Endodermal cell (in vitro differentiated cells): Measurements from ENCODE around the gene ERMARD. TPM values are rescaled to one million over a fixed set of nuclear protein-coding genes. Genes with fewer than 3 reads are reported as not detected.

Experiments
- DNase-seq: peaks from one replicate; pipeline ENCODE4 v3.0.0-alpha.2; 2017
- H3K27ac ChIP-seq: 2 replicates; pipeline ENCODE4 v1.5.1; 2013; ENCODE audit warnings: mild to moderate bottlenecking, low read depth, low read length, moderate library complexity
- H3K27me3 ChIP-seq: 2 replicates; pipeline ENCODE4 v1.6.1; 2013; ENCODE audit warnings: mild to moderate bottlenecking, low read length, moderate library complexity; ENCODE audit not compliant: insufficient read depth, control insufficient read depth, poor library complexity, severe bottlenecking
- H3K36me3 ChIP-seq: 2 replicates; pipeline ENCODE4 v1.7.0; 2013; ENCODE audit warnings: mild to moderate bottlenecking, low read length, moderate library complexity; ENCODE audit not compliant: control insufficient read depth, insufficient read depth
- H3K4me1 ChIP-seq: one replicate; pipeline ENCODE4 v1.7.0; 2013; ENCODE audit warnings: low read length; ENCODE audit not compliant: control insufficient read depth, insufficient read depth
- H3K4me3 ChIP-seq: 2 replicates; pipeline ENCODE4 v1.5.1; 2013; ENCODE audit warnings: mild to moderate bottlenecking, low read length, moderate library complexity
- H3K9ac ChIP-seq: 2 replicates; pipeline ENCODE4 v1.6.1; 2013; ENCODE audit warnings: mild to moderate bottlenecking, low read length, moderate library complexity; ENCODE audit not compliant: poor library complexity, severe bottlenecking; ENCODE audit errors: extremely low read depth
- H3K9me3 ChIP-seq: 2 replicates; pipeline ENCODE4 v1.6.1; 2013; ENCODE audit warnings: mild to moderate bottlenecking, low read length, moderate library complexity; ENCODE audit not compliant: control insufficient read depth
- H3K27ac Mint-ChIP-seq: 2 replicates; pipeline ENCODE4 v1.8.0; 2020; ENCODE audit warnings: mixed read lengths
- H3K27me3 Mint-ChIP-seq: 2 replicates; pipeline ENCODE4 v1.8.0; 2021; ENCODE audit warnings: mild to moderate bottlenecking, mixed read lengths; ENCODE audit not compliant: insufficient read depth
- H3K36me3 Mint-ChIP-seq: 2 replicates; pipeline ENCODE4 v1.8.0; 2020; ENCODE audit warnings: low read depth, mixed read lengths
- H3K4me1 Mint-ChIP-seq: 2 replicates; pipeline ENCODE4 v1.8.0; 2020; ENCODE audit warnings: mixed read lengths
- H3K4me3 Mint-ChIP-seq: 2 replicates; pipeline ENCODE4 v1.8.0; 2020; ENCODE audit warnings: mild to moderate bottlenecking, moderate library complexity, mixed read lengths
- H3K9me3 Mint-ChIP-seq: 2 replicates; pipeline ENCODE4 v1.8.0; 2020; ENCODE audit warnings: mild to moderate bottlenecking, mixed read lengths
- WGBS, 2 experiments: methylation state at CpG; one replicate each; pipeline versions ENCODE4 v1.1.5 to v1.1.7; 2013; ENCODE audit warnings: missing lambda C conversion rate in 2 of 2, mixed read lengths in 1 of 2; ENCODE audit not compliant: insufficient coverage in 1 of 2, insufficient read length in 1 of 2; 5-methylcytosine and 5-hydroxymethylcytosine counted together
- total RNA-seq, 2 donors: library from RNA; stranded (reverse); fragmentation: NEBNext Ultra II Directional in 1 of 2; extraction: Animal tissue kit (Norgen Biotek cat#: 25700) in 1 of 2; gene quantifications; 2 replicates in 1 of 2; 3 replicates in 1 of 2; pipeline ENCODE4 v1.2.1, GENCODE V29; 2021
- TF ChIP-seq, protein P1 (sequence below): fragments of 200-600 bp; sonication (generic); conservative IDR thresholded peaks from 2 replicates; pipeline ENCODE4 v1.5.0; 2021; ENCODE audit warnings: antibody characterized with exemption, mild to moderate bottlenecking

The ERMARD gene
- total RNA-seq, 2 donors from 2014 or later, result 14.4 to 24.2 TPM

DNA sequence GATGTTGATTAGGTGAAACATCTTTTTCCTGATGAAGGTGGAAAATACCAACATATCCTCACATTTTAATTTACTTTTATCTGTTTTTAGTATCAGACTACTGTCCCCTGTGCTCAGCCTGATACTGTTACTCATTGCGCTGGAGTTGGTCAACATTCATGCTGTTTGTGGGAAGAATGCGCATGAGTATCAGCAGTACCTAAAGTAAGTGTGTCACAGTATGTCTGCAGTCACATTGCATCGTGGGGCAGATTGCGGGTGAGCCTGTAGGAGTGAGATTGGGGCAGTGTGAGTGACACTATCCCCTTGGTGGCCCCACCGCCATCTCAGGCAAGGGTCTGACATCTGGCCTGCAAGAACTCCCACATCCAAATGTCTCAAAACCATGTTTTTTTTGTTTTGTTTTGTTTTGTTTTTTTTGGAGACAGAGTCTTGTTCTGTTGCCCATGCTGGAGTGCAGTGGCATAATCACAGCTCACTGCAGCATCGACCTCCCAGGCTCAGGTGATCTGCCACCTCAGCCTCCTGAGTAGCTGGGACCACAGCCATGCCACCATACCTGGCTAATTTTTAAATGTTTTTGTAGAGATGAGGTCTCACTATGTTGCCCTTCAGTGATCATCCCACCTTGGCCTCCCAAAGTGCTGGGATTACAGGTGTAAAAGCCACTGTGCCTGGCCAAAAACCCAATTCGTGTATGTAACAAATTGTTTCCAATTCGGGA is 27.8 kb downstream of the ERMARD start:
- H3K9me3 ChIP-seq, result no peaks in the 10 kb centered on the region
- 94 to 95% methylated on average over 4 to 8 of the region's 8 CpGs for WGBS, 2 experiments

DNA sequence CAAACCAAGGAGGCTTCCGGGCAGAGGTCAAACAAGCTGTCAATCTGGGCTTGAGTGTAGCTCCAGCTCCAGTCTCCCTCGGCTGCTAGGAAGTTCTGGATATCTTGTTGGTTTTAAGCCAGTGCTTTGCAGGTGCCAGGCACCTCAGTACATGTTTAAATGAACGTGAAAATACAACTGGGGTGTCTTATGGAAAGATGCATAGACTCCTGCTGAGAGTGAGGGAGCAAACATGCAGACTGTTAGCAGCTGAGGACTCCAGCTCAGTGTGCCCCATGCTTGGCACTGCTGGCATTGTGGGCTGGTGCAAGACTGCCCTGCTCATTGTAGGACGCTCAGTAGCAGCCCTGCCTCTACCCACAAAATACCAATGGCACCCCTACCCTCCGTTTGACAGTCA is 28.5 kb downstream of the ERMARD start:
- H3K4me1 ChIP-seq, result no peaks in the 10 kb centered on the region
- H3K9me3 ChIP-seq, result no peaks in the 10 kb centered on the region
- WGBS, 2 experiments, result 90 to 92% methylated on average over 2 to 5 of the region's 5 CpGs
- Mint-ChIP-seq H3K9me3 (peaks cover 2% of the 10 kb centered on the region), H3K36me3 (peaks cover 25% of the 10 kb centered on the region), H3K4me3 (no peak overlapping the region), H3K27me3 (no peaks in the 10 kb centered on the region), H3K4me1 (peaks cover 4% of the 10 kb centered on the region), H3K27ac (no peak overlapping the region)
- TF ChIP-seq, protein P1, sequence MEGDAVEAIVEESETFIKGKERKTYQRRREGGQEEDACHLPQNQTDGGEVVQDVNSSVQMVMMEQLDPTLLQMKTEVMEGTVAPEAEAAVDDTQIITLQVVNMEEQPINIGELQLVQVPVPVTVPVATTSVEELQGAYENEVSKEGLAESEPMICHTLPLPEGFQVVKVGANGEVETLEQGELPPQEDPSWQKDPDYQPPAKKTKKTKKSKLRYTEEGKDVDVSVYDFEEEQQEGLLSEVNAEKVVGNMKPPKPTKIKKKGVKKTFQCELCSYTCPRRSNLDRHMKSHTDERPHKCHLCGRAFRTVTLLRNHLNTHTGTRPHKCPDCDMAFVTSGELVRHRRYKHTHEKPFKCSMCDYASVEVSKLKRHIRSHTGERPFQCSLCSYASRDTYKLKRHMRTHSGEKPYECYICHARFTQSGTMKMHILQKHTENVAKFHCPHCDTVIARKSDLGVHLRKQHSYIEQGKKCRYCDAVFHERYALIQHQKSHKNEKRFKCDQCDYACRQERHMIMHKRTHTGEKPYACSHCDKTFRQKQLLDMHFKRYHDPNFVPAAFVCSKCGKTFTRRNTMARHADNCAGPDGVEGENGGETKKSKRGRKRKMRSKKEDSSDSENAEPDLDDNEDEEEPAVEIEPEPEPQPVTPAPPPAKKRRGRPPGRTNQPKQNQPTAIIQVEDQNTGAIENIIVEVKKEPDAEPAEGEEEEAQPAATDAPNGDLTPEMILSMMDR, result no peak
- H3K9ac ChIP-seq, result no peak overlapping the region
- no peak for DNase-seq
- no peak overlapping the region for H3K4me3 ChIP-seq
- no peaks in the 10 kb centered on the region for H3K27me3 ChIP-seq
- H3K27ac ChIP-seq, result no peak overlapping the region
- peaks cover 10% of the 10 kb centered on the region for H3K36me3 ChIP-seq

More for the DNA sequence above, 27.8 kb downstream of the ERMARD start:
- H3K27me3 ChIP-seq, result no peaks in the 10 kb centered on the region
- peaks cover 25% of the 10 kb centered on the region for H3K36me3 Mint-ChIP-seq
- no peak overlapping the region for H3K4me3 ChIP-seq
- H3K9ac ChIP-seq, result no peak overlapping the region
- no peak for DNase-seq
- peaks cover 2% of the 10 kb centered on the region for H3K9me3 Mint-ChIP-seq
- H3K4me1 ChIP-seq, result no peaks in the 10 kb centered on the region
- H3K36me3 ChIP-seq, result peaks cover 10% of the 10 kb centered on the region
- H3K27ac ChIP-seq, result no peak overlapping the region
- peaks cover 4% of the 10 kb centered on the region for H3K4me1 Mint-ChIP-seq
- no peak overlapping the region for H3K4me3 Mint-ChIP-seq
- H3K27ac Mint-ChIP-seq, result no peak overlapping the region
- no peaks in the 10 kb centered on the region for H3K27me3 Mint-ChIP-seq
- TF ChIP-seq, protein P1, result no peak

DNA sequence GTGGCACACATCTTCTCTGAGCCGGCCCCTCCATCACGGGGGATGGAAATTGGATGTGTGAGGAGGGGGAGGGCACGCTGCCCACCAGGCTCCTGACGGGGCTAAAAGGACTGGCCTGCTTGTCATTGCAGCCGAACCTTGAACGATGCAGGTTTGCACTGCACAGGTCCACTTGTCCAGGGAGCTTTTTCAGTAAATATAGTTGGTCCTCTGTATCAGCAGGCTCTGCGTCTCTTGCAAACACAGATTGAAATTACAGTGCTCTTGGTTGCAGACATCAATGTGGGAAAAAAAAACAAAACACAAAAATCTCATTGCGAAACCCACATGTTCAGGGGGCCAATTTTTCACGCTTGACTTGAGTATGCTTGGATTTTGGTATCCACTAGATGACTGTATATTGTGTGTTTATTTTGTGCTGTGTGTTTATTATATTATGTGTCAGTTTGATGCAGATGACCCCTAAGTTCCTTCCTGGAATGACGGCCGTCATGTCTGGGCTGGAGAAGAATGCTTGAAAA is 29.2 kb downstream of the ERMARD start:
- WGBS, 2 experiments, result 87 to 89% methylated on average over 5 to 11 of the region's 11 CpGs
- Mint-ChIP-seq H3K4me3 (no peak overlapping the region), H3K27me3 (no peaks in the 10 kb centered on the region)

More for the DNA sequence above, 29.2 kb downstream of the ERMARD start:
- H3K9me3 ChIP-seq, result no peaks in the 10 kb centered on the region
- H3K4me1 ChIP-seq, result no peaks in the 10 kb centered on the region
- H3K27me3 ChIP-seq, result no peaks in the 10 kb centered on the region
- Mint-ChIP-seq H3K36me3 (peaks cover 25% of the 10 kb centered on the region), H3K9me3 (peaks cover 2% of the 10 kb centered on the region), H3K4me1 (peaks cover 4% of the 10 kb centered on the region), H3K27ac (no peak overlapping the region)
- H3K36me3 ChIP-seq, result peaks cover 10% of the 10 kb centered on the region
- no peak overlapping the region for H3K4me3 ChIP-seq
- no peak overlapping the region for H3K27ac ChIP-seq
- TF ChIP-seq, protein P1, result no peak
- no peak for DNase-seq
- H3K9ac ChIP-seq, result no peak overlapping the region
